Panc1 (cell line): ENCODE results near the gene LOC101059915.

Experiments
- ATAC-seq: fragments of 200-7000 bp; cut with Tn5 transposase; 2 replicates; pipeline ENCODE4 v1.9.1; 2020; ENCODE audit warnings: mild to moderate bottlenecking, moderate library complexity
- BruUV-seq: library from RNA; stranded (reverse); fragments of 400-500 nt; replicated peaks from 2 replicates; lab custom pipeline; 2021; lab: Mats Ljungman, UMichigan
- CTCF ChIA-PET: fragments of 300-600 bp; sonication (Branson Sonifier 250); formaldehyde crosslinking; loops from one replicate; lab custom pipeline; 2022; ENCODE audit warnings: antibody characterized with exemption; lab: Charles Lee
- POLR2A ChIA-PET: fragments of 300-600 bp; sonication (Branson Sonifier 250); formaldehyde crosslinking; loops from one replicate; lab custom pipeline; 2022; ENCODE audit warnings: antibody characterized with exemption; lab: Charles Lee
- DNase-seq: peaks from one replicate; pipeline ENCODE4 v3.0.0-alpha.2; 2010; ENCODE audit warnings: low read depth, low spot score
- H3K27ac ChIP-seq: 2 replicates; pipeline ENCODE4 v1.5.1; 2011; ENCODE audit warnings: mild to moderate bottlenecking, low read length, inconsistent platforms
- H3K27me3 ChIP-seq: fragments of 200-500 bp; sonication (Bioruptor generic); 2 replicates; pipeline ENCODE4 v1.6.0; 2014; ENCODE audit warnings: low read length, inconsistent platforms; ENCODE audit not compliant: control insufficient read depth, insufficient read depth
- H3K36me3 ChIP-seq: fragments of 200-500 bp; sonication (Bioruptor generic); 2 replicates; pipeline ENCODE4 v1.5.1; 2014; ENCODE audit warnings: inconsistent platforms, mild to moderate bottlenecking, low read length, moderate library complexity; ENCODE audit not compliant: control insufficient read depth, insufficient read depth
- H3K4me1 ChIP-seq: 2 replicates; pipeline ENCODE4 v1.5.1; 2011; ENCODE audit warnings: inconsistent platforms, mild to moderate bottlenecking, low read length, moderate library complexity; ENCODE audit not compliant: control insufficient read depth, insufficient read depth
- H3K4me3 ChIP-seq, 2 experiments: 2 replicates each; pipeline ENCODE4 v1.5.1; 2011 to 2012; ENCODE audit warnings: low read depth in 2 of 2, low read length in 2 of 2, mild to moderate bottlenecking in 2 of 2, inconsistent platforms in 1 of 2, moderate library complexity in 1 of 2
- H3K9me3 ChIP-seq: fragments of 200-500 bp; sonication (Bioruptor generic); 2 replicates; pipeline ENCODE4 v1.5.1; 2014; ENCODE audit warnings: low read depth, mild to moderate bottlenecking, inconsistent platforms, low read length, moderate library complexity; ENCODE audit not compliant: control insufficient read depth, insufficient read depth
- POLR2AphosphoS5 ChIP-seq: IDR thresholded peaks from 2 replicates; pipeline ENCODE4 v1.6.1; 2012; ENCODE audit warnings: mild to moderate bottlenecking, low read depth, low read length, moderate library complexity
- SIN3A ChIP-seq: IDR thresholded peaks from 2 replicates; pipeline ENCODE4 v1.6.1; 2012; ENCODE audit warnings: low read depth, mild to moderate bottlenecking, low read length, moderate library complexity, borderline replicate concordance; ENCODE audit not compliant: insufficient read depth
- TCF7L2 ChIP-seq: IDR thresholded peaks from 2 replicates; pipeline ENCODE4 v1.6.1; 2011; ENCODE audit warnings: mild to moderate bottlenecking, low read depth, low read length, inconsistent platforms
- in situ Hi-C: cut with HindIII; loops from 2 replicates; pipeline ENCODE4 v1.10.0; 2016; ENCODE audit warnings: low sequenced_read_pairs, low pct_unique_long_range_greater_than_20kb
- intact Hi-C: fragments of 100-400 bp; cut with micrococcal nuclease; formaldehyde crosslinking; loops from one replicate; pipeline ENCODE4 v1.10.0; 2022; ENCODE audit not compliant: unreplicated experiment
- TF ChIP-seq, protein P1 (sequence below): fragments of 450-650 bp; IDR thresholded peaks from 2 replicates; pipeline ENCODE4 v1.5.1; 2017; ENCODE audit warnings: mild to moderate bottlenecking
- TF ChIP-seq, protein P2 (sequence below), 2 experiments: IDR thresholded peaks; 2 replicates each; pipeline ENCODE4 v1.6.1; 2011 to 2012; ENCODE audit warnings: low read depth in 2 of 2, control low read depth in 1 of 2, low read length in 1 of 2, mild to moderate bottlenecking in 1 of 2, moderate library complexity in 1 of 2; ENCODE audit not compliant: insufficient read depth in 1 of 2

The LOC101059915 gene

DNA sequence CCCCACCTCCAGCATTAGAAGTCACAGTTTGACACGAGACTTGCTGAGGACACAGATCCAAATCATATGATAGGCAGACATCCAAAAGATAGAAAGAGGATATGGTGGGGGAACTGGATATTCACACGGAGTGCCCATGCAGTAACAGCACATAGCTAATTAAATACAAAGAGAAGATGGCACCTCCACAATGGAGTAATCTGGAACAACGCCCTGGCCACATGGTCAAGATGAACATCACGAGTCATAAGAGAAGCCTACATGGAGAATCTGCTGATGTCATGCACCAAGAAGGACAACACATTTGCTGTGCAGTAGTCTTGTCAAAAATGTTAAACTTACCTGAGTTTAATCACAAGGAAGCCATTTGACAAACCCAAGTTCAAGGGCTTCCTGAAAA lies 10.1 kb upstream of the LOC101059915 start:
- intact Hi-C loops (no loop called here), in situ Hi-C loops (no loop called here)
- Histone ChIP-seq H3K36me3 (no peaks in the 10 kb centered on the region), H3K27ac (no peak overlapping the region), H3K4me3 (no peak overlapping the region), H3K27me3 (no peaks in the 10 kb centered on the region), H3K9me3 (no peaks in the 10 kb centered on the region), H3K4me1 (no peaks in the 10 kb centered on the region)
- no TSS peak for BruUV-seq
- ChIA-PET POLR2A (no interaction called here), CTCF (no interaction called here)
- no peak for ATAC-seq
- no peak for TF ChIP-seq TCF7L2
- TF ChIP-seq, protein P1, sequence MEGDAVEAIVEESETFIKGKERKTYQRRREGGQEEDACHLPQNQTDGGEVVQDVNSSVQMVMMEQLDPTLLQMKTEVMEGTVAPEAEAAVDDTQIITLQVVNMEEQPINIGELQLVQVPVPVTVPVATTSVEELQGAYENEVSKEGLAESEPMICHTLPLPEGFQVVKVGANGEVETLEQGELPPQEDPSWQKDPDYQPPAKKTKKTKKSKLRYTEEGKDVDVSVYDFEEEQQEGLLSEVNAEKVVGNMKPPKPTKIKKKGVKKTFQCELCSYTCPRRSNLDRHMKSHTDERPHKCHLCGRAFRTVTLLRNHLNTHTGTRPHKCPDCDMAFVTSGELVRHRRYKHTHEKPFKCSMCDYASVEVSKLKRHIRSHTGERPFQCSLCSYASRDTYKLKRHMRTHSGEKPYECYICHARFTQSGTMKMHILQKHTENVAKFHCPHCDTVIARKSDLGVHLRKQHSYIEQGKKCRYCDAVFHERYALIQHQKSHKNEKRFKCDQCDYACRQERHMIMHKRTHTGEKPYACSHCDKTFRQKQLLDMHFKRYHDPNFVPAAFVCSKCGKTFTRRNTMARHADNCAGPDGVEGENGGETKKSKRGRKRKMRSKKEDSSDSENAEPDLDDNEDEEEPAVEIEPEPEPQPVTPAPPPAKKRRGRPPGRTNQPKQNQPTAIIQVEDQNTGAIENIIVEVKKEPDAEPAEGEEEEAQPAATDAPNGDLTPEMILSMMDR: no peak
- no peak for DNase-seq

GRCh38 chrX:71659342-71659741 lies 8.0 kb upstream of the LOC101059915 start:
- no peaks in the 10 kb centered on the region for H3K4me1 ChIP-seq
- H3K9me3 ChIP-seq: no peaks in the 10 kb centered on the region
- no peaks in the 10 kb centered on the region for H3K27me3 ChIP-seq
- no peak overlapping the region for H3K27ac ChIP-seq
- intact Hi-C loops (no loop called here), in situ Hi-C loops (no loop called here)
- H3K36me3 ChIP-seq: no peaks in the 10 kb centered on the region
- no TSS peak for BruUV-seq
- H3K4me3 ChIP-seq: no peak overlapping the region
- ChIA-PET POLR2A (interaction anchor here (0.6 kb wide), 1 partner anchor 359 kb away, joined by 3 read pairs; no protein-coding TSS in a partner anchor), CTCF (no interaction called here)
- no peak for DNase-seq
- no peak for TF ChIP-seq SIN3A
- TF ChIP-seq, protein P1: no peak
- no peak for TF ChIP-seq TCF7L2
- TF ChIP-seq POLR2AphosphoS5: no peak
- TF ChIP-seq, protein P2, sequence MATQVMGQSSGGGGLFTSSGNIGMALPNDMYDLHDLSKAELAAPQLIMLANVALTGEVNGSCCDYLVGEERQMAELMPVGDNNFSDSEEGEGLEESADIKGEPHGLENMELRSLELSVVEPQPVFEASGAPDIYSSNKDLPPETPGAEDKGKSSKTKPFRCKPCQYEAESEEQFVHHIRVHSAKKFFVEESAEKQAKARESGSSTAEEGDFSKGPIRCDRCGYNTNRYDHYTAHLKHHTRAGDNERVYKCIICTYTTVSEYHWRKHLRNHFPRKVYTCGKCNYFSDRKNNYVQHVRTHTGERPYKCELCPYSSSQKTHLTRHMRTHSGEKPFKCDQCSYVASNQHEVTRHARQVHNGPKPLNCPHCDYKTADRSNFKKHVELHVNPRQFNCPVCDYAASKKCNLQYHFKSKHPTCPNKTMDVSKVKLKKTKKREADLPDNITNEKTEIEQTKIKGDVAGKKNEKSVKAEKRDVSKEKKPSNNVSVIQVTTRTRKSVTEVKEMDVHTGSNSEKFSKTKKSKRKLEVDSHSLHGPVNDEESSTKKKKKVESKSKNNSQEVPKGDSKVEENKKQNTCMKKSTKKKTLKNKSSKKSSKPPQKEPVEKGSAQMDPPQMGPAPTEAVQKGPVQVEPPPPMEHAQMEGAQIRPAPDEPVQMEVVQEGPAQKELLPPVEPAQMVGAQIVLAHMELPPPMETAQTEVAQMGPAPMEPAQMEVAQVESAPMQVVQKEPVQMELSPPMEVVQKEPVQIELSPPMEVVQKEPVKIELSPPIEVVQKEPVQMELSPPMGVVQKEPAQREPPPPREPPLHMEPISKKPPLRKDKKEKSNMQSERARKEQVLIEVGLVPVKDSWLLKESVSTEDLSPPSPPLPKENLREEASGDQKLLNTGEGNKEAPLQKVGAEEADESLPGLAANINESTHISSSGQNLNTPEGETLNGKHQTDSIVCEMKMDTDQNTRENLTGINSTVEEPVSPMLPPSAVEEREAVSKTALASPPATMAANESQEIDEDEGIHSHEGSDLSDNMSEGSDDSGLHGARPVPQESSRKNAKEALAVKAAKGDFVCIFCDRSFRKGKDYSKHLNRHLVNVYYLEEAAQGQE (IDR thresholded peaks at IDR 0.05; ENCODE audit: insufficient read depth in 1 of 2, low read depth in 2 of 2, low read length in 1 of 2): no peak
- no peak for ATAC-seq
